HG03066 (cell line): Measurements from ENCODE around the gene TAGAP.
A peak's percentile ranks its signal among the peaks of the same experiment; 100 is the strongest.
"Not testable (repeated sequence)": the region's sequence is repeated elsewhere in the genome, so short reads cannot be mapped to it uniquely, and the experiment has no call there.

Experiments used
- ATAC-seq: cut with Tn5 transposase; IDR thresholded peaks from one replicate; pipeline ENCODE4 v1.9.1; 2021; ENCODE audit warnings: low read depth; ENCODE audit not compliant: unreplicated experiment

The TAGAP gene

GRCh38 chr6:159017757-159018559, 26.8 kb downstream of the TAGAP start:
- ATAC-seq, result no peak

- ATAC-seq, result no peak
These were observed 30.4 kb downstream of the TAGAP start for GRCh38 chr6:159014406-159014805.

- no peak for ATAC-seq
These were observed 31.6 kb downstream of the TAGAP start for GRCh38 chr6:159013229-159013628.

- ATAC-seq, result no peak
These were observed 32.6 kb downstream of the TAGAP start for GRCh38 chr6:159012201-159012600.

DNA sequence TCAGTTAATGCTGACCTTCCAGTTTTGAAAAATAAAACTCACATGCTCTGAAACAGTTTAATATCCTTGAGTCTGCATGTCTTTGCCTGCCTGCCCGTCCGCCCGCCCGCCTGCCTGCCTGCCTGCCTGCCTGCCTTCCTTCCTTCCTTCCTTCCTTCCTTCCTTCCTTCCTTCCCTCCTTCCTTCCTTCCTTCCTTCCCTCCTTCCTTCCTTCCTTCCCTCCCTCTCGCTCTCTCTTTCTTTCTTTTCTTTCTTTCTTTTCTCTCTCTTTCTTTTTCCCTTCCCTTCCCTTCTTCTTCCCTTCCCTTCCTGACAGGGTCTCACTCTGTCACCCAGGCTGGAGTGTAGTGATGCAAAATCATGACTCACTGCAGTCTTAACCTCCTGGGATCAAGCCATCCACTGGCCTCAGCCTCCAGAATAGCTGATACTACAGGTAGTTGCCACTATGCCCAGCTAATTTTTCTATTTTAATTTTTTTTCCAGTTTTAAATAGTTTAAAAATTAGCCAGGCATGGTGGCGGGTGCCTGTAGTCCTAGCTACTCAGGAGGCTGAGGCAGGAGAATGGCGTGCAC, 34.7 kb downstream of the TAGAP start:
- not testable (repeated sequence) for ATAC-seq

- ATAC-seq, result peak; percentile 59
These were observed 36.0 kb downstream of the TAGAP start for GRCh38 chr6:159008656-159009288.

DNA sequence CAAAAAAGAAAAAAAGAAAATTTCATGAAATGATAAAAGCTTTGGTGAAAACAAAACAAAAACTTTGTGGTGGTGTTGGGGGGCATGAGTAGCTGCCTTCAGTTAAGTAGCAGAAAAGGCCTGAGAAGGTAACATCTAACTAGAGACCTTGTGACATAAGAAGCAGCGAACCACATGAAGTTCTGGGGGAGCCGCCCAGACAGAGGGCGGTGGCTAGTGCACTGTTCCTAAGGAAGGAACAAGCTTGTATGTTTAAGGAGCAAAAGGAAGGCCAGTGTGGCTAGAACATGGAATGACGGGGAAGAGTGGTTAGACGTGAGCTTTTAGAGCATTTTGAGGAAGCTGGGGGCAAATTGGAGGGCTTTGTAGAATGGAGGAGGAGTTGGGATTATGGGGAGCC, 37.3 kb downstream of the TAGAP start:
- no peak for ATAC-seq

GRCh38 chr6:159005436-159005835, 39.4 kb downstream of the TAGAP start:
- no peak for ATAC-seq

- ATAC-seq, result no peak
These were observed 40.2 kb downstream of the TAGAP start for GRCh38 chr6:159004592-159004991.

DNA sequence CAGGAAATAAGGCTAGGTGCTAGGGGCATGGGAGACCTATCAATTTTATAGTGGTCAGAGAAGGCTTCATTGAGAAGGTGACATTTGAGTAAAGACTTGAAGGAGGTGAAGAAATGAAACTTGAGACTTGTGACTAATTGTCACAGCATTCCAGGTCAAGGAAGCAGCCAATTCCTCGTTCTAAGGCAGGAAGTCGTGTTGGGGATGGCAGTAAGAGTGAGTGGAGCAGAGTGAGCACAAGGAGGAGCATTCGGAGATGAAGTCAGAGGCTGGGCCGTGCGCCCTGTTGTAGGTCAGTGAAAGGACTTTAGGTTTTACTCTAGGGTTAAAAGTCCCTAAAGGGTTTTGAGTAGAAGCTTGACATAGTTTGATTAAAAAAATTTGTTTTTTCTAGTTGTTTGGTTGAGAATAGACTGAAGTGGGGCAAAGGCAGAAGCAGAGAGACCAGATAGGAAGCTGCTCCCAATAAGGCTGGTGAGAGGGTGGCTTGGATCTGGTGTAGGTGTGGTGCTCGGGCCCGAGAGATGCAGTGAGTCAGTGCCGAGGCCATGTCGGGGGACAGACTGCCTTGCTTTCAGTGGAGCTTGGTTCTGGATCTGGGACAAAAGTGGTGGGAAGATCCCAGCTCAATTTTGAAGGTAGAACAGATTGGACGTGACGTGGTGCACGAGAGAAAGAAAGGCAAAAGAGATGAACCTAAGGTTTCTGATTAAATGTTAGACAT, 42.2 kb downstream of the TAGAP start:
- no peak for ATAC-seq

DNA sequence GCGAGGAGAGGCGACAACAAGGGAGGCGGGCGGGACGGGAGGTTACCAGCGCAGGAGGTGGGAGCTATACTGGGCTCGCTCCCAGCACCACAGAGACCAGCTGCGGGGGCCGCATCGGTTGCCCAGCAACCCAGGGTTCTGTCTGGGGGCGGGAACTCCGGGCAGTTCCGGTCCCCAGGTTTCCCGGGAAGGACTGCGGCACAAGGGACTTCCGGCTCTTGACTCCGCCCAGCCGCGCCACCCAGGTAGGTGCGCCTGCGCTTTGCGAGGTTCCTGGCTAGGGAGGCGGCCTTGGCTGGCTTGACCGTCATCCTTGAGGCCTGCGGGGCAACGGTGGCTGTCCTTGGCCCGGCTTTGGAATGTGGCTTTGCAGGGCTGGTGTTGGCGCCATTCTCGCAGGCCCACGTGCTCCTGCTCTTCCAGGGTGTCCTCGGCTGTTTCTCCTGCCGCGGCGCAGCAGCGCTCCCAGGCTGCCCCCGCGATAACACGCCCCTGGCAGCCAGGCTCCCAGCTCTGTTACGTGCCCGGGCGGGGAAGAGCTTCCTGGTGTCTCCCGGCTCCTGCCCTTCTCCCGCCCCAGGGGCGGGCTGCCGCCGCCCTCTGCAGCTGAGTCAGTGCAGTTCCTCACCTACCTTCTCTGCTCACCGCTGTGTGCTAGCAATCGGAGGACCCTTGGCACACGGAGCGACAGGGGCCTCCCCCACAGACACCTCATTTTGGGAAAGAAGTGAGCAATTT, 45.0 kb downstream of the TAGAP start, which contains the start of gene RSPH3:
Gene RSPH3, minus strand, starts transcription at position 537 of the 738 bp plus-strand sequence. CDS start 652 bp downstream, outside the sequence.
- peak; percentile 88 for ATAC-seq

DNA sequence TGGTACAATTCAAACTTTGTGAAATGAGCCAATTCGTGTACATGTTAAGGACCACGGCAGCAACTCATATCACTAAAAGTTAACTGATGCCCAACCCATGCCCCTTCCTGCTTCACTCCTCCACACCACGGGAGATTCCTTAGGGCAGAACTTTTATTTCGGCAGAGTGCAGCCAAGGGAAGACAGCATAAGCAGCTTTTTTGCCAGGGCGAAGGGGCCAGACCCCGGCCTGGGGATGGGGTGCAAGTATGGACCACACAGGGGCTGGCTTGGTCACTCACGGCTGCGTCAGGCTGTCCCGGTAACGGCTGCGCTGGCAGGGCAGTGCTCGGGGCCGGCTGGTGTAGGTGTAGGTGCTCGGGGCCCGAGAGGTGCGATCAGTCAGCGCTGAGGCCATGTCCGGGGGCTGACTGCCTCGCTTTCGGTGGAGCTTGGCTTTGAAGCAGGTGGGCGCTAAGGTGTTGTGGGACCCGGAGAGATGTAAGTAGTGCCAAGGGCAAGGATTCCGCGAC, 45.6 kb downstream of the TAGAP start:
- peak; percentile 35 for ATAC-seq

DNA sequence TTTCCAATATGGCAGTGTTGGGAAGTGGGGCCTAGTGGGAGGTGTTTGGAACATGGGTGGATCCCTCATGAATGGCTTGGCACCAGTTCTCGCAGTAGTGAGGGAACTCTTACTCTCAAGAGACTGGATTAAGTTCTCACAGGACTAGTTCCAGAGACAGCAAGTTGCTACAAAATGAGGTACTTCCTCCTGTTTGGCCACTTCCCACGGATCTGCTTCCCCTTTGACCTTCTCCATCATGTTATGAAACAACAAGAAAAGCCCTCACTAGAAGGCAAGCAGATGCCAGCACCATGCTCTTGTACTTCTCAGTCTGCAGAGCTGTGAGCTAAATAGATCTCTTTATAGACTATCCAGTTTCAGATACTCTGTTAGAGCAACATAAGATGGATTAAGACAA, 47.9 kb downstream of the TAGAP start:
- no peak for ATAC-seq

DNA sequence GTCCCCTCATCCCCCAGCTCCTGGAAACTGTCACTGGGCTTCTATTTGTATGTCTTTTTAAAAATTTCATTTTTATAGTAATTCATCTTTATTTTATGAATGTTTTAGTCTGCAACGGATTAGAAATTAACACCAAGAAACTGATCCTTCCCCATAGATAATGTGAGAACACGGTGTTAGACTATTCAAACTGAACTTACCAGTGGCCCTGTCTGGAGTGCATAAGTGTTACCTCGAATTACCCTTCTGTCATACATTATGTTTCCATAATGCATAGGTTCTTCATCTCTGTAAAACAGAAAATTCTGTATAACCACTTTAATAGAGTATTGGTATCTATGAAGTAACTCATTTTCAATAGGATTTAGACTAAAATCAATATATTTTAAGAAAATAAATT, 51.2 kb downstream of the TAGAP start:
- ATAC-seq, result no peak

- ATAC-seq, result no peak
These were observed 53.6 kb downstream of the TAGAP start for GRCh38 chr6:158991017-158991723.

- not testable (repeated sequence) for ATAC-seq
These were observed 55.1 kb downstream of the TAGAP start for GRCh38 chr6:158989711-158990110.

DNA sequence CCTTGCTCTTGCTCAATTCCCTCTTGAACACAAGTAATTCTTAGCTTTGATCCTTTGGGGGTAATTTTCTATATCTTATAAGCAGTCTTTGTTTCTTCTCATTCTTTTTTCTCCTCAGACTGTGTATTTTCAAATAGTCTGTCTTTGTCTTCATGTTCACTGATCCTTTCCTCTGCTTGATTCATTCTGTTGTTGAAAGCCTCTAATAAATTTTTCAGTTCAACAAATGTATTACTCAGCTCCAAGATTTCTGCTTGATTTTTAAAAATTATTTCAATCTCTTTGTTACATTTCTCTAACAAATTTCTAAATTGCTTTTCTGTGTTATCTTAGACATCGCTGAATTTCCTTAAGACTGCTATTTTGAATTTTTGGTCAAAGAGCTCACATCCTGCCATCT, 56.3 kb downstream of the TAGAP start:
- ATAC-seq, result no peak

GRCh38 chr6:158987657-158988056, 57.1 kb downstream of the TAGAP start:
- ATAC-seq, result no peak
